ENCODE measurements around the gene LILRB3. TPM values are rescaled to one million over a fixed set of nuclear protein-coding genes. Genes with fewer than 3 reads are reported as not detected.
"Not testable (repeated sequence)": the region's sequence is repeated elsewhere in the genome, so short reads cannot be mapped to it uniquely, and the experiment has no call there.

LILRB3 gene
- polyA plus RNA-seq, 3 donors from 2014 or later, result 0.21 to 2.7 (median 0.59) TPM

DNA sequence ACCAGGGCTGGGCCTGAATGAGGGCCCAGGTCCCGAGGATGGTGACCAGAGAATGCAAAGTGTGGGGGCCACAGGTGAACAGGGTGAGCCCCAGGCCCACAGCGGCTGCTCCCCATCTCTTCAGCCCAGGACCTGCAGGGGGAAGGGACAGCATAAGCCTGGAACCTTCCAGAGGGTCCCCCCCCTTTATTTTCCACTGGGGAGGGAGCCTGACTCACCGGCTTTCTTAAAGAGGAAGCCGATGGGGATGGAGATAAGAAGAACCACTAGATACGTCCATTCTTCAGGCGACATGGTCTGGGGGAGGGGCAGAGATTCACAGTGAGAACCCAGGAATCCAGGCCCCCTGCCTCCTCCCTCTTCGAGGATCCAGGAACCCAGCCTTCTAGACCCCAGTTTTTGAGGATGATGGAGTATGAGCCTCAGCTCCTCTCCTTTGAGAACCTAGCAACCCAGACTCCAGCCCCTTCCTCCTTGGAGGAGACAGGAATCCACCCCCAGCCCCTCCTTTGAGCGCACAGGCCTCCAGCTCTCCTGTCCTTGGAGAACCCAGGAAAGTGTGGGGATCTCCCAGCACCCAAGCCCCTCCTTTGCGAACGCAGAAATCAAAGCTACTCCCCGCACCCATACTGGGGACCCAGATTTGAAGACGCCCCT is 34.5 kb downstream of the LILRB3 start:
- Mint-ChIP-seq H3K27ac (peak overlapping the region; percentile 80 to 91 (median 84)), H3K4me3 (peak overlapping the region; percentile 70 to 98 (median 80)), H3K9me3 (no peaks in the 10 kb centered on the region), H3K27me3 (ENCODE audit: low read depth in 3 of 3) (peaks cover 15 to 18% (median 15%) of the 10 kb centered on the region in 3 donors), H3K4me1 (peaks cover 38 to 42% of the 10 kb centered on the region in 2 donors), H3K36me3 (peaks cover 0 to 11% (median 3%) of the 10 kb centered on the region in 3 donors)
- peak in 1 of 3 donors; percentile 13 for DNase-seq

- Mint-ChIP-seq H3K27ac (peak overlapping the region in 5 of 6 donors; percentile 47 to 87 (median 71)), H3K27me3 (ENCODE audit: low read depth in 3 of 3) (peaks cover 15 to 16% (median 15%) of the 10 kb centered on the region in 3 donors), H3K4me3 (peak overlapping the region; percentile 36 to 80 (median 64)), H3K36me3 (peaks cover 0 to 11% (median 3%) of the 10 kb centered on the region in 3 donors), H3K4me1 (peaks cover 25 to 28% of the 10 kb centered on the region in 2 donors), H3K9me3 (no peaks in the 10 kb centered on the region)
- DNase-seq, result no peak
Measured at GRCh38 chr19:54186934-54187381, 35.8 kb downstream of the LILRB3 start.

DNA sequence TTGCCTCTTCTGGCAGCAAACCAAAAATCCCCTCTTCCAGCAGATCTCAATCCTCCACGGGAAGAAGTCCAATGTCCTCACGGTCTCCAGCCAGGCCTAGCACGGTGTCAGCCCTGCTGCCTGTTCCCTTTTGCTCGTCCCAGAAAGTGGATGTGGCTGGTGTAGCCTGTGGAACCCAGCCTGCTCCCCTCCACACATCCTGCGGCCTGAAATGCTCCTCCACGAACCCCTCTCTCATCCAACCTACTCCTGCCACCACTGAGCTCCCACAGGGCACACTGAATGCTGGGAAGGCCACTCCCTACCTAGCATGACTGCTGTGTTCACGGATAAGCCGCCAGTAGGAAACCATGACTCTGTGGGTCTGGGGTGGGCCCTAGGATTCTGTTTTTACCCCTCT is 36.5 kb downstream of the LILRB3 start:
- Mint-ChIP-seq H3K9me3 (no peaks in the 10 kb centered on the region), H3K4me1 (peaks cover 19 to 22% of the 10 kb centered on the region in 2 donors), H3K4me3 (no peak overlapping the region), H3K36me3 (peaks cover 0 to 11% (median 3%) of the 10 kb centered on the region in 3 donors), H3K27me3 (ENCODE audit: low read depth in 3 of 3) (peaks cover 15 to 16% (median 15%) of the 10 kb centered on the region in 3 donors), H3K27ac (peak overlapping the region in 1 of 6 donors; percentile 34)
- DNase-seq, result no peak

DNA sequence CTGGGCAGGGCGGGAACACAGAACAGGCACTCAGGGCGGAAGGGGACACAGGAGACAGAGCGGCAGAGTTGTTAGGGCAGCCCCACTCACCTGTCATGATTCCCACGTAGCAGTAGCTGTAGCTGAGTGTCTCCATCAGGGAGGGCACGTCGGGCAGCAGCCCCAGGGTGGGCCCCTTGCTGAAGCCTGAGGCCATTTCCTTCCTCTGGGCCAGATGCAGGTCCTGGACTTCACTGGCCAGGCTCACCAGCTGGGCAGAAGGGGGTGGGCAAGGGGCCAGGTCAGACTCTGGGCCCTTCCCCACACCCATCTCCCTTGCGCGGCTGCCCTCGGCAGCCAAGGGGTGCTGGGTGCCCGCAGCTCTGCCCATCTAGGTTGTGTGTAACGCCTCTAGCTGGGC is 39.4 kb downstream of the LILRB3 start:
- DNase-seq, result no peak
- H3K27ac Mint-ChIP-seq, result no peak overlapping the region
- H3K27me3 Mint-ChIP-seq (ENCODE audit: low read depth in 3 of 3), result peaks cover 0 to 2% (median 0%) of the 10 kb centered on the region in 3 donors
- H3K36me3 Mint-ChIP-seq, result peaks cover 0 to 11% (median 3%) of the 10 kb centered on the region in 3 donors
- no peak overlapping the region for H3K4me3 Mint-ChIP-seq
- H3K4me1 Mint-ChIP-seq, result peaks cover 10 to 11% of the 10 kb centered on the region in 2 donors
- no peaks in the 10 kb centered on the region for H3K9me3 Mint-ChIP-seq

DNA sequence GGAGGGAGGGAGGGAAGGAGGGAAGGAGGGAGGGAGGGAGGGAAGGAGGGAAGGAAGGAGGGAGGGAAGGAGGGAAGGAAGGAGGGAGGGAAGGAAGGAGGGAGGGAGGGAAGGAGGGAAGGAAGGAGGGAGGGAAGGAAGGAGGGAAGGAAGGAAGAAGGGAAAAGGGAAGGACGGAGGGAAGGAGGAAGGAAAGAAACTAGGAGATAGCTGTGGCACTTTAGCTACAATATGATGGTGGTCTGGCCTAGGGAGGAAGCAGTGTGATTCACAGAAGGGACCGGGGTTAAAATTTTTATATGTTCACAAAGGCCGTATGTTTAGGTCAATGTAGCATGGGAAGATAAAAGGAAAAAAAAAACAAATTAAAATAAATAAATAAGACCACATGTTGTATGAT is 40.9 kb downstream of the LILRB3 start:
- H3K9me3 Mint-ChIP-seq; H3K4me3 Mint-ChIP-seq; DNase-seq; H3K27ac Mint-ChIP-seq; H3K27me3 Mint-ChIP-seq (ENCODE audit: low read depth in 3 of 3); H3K4me1 Mint-ChIP-seq: not testable (repeated sequence)
- peaks cover 3 to 15% (median 6%) of the 10 kb centered on the region in 3 donors for H3K36me3 Mint-ChIP-seq

GRCh38 chr19:54180691-54181091 is 42.1 kb downstream of the LILRB3 start:
- Mint-ChIP-seq H3K4me1 (no peaks in the 10 kb centered on the region), H3K36me3 (peaks cover 3 to 11% (median 6%) of the 10 kb centered on the region in 3 donors), H3K9me3 (no peaks in the 10 kb centered on the region), H3K27ac (no peak overlapping the region), H3K4me3 (no peak overlapping the region), H3K27me3 (ENCODE audit: low read depth in 3 of 3) (peaks cover 0 to 1% (median 0%) of the 10 kb centered on the region in 3 donors)
- DNase-seq, result no peak

- Mint-ChIP-seq H3K4me3 (no peak overlapping the region), H3K27me3 (ENCODE audit: low read depth in 3 of 3) (peaks cover 0 to 1% (median 0%) of the 10 kb centered on the region in 3 donors), H3K9me3 (no peaks in the 10 kb centered on the region), H3K36me3 (peaks cover 3 to 8% (median 6%) of the 10 kb centered on the region in 3 donors), H3K27ac (no peak overlapping the region), H3K4me1 (no peaks in the 10 kb centered on the region)
- no peak for DNase-seq
Measured at GRCh38 chr19:54179921-54180461, 42.8 kb downstream of the LILRB3 start.

- Mint-ChIP-seq H3K4me1 (no peaks in the 10 kb centered on the region), H3K9me3 (no peaks in the 10 kb centered on the region), H3K4me3 (no peak overlapping the region), H3K27me3 (ENCODE audit: low read depth in 3 of 3) (peaks cover 0 to 1% (median 0%) of the 10 kb centered on the region in 3 donors), H3K36me3 (peaks cover 3 to 8% (median 6%) of the 10 kb centered on the region in 3 donors), H3K27ac (no peak overlapping the region)
- DNase-seq, result no peak
Measured at GRCh38 chr19:54179262-54179852, 43.5 kb downstream of the LILRB3 start.

- H3K4me3 Mint-ChIP-seq, result no peak overlapping the region
- no peaks in the 10 kb centered on the region for H3K9me3 Mint-ChIP-seq
- H3K27me3 Mint-ChIP-seq (ENCODE audit: low read depth in 3 of 3), result peaks cover 0 to 1% (median 0%) of the 10 kb centered on the region in 3 donors
- H3K4me1 Mint-ChIP-seq, result no peaks in the 10 kb centered on the region
- peaks cover 3 to 5% (median 4%) of the 10 kb centered on the region in 3 donors for H3K36me3 Mint-ChIP-seq
- DNase-seq, result peak in 1 of 3 donors; percentile 25
- no peak overlapping the region for H3K27ac Mint-ChIP-seq
Measured at GRCh38 chr19:54178581-54179261, 44.1 kb downstream of the LILRB3 start.

DNA sequence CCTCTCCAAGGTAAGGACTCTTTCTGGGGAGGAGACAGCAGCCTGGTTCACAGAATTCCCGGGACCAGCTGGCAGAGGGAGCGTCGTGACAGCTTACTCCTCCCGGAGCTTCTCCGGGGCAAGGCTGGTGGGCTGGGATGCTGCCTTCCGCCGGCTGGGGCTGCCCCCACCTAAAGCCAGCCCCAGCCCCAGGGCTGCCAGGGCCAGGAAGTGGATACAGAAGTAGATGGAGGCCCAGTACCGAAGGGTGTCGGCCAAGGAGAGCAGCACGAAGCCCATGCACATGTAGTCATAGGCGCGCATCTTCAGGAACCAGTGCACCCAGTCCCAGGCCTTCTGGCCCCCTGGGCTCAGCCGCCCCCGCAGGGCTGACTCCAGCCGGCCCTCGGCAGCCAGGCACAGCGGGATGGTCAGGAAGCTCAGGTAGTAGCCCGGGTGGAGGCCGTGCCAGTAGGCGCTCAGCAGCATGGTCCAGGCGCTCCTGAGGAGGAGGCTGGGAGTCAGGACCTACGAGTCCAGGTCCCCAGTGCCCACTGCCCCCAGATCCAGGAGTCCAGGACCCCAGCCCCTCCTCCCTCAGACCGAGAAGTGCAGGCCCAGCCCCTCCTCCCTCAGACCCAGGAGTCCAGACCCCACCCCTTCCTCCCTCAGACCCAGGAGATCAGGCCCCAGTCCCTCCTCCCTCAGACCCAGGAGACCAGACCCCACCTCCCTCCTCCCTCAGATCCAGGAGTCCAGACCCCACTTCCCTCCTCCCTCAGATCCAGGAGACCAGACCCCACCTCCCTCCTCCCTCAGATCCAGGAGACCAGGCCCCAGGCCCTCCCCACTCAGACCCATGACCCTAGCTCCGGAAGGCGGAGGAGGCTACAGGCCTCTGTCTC is 48.6 kb downstream of the LILRB3 start:
- peaks cover 3 to 4% (median 4%) of the 10 kb centered on the region in 3 donors for H3K36me3 Mint-ChIP-seq
- no peak overlapping the region for H3K27ac Mint-ChIP-seq
- no peaks in the 10 kb centered on the region for H3K4me1 Mint-ChIP-seq
- no peak overlapping the region for H3K4me3 Mint-ChIP-seq
- no peaks in the 10 kb centered on the region for H3K9me3 Mint-ChIP-seq
- no peak for DNase-seq
- H3K27me3 Mint-ChIP-seq (ENCODE audit: low read depth in 3 of 3), result peaks cover 0 to 2% (median 1%) of the 10 kb centered on the region in 3 donors

DNA sequence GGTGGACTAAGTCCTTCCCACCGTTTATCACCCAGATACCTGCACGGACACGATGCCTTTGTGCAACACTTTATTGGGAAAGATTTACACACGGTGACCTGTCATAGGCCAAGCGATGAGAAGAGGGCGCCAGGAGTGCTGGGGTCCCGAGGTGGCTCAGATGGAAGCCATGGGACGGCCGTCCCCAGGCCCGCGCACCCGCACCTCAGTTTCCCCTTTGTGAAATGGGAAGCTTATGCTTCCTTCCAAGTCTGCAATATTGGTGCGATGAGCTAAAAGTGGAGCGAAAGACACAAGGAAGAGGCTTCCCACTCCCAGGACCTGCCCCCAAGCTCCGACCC is 49.5 kb downstream of the LILRB3 start:
- no peak for DNase-seq
- Mint-ChIP-seq H3K27me3 (ENCODE audit: low read depth in 3 of 3) (peaks cover 1 to 2% (median 1%) of the 10 kb centered on the region in 3 donors), H3K9me3 (no peaks in the 10 kb centered on the region), H3K4me3 (no peak overlapping the region), H3K27ac (no peak overlapping the region), H3K36me3 (peaks cover 3% of the 10 kb centered on the region in 3 donors), H3K4me1 (peaks cover 0 to 2% of the 10 kb centered on the region in 2 donors)

GRCh38 chr19:54172471-54173358 is 50.1 kb downstream of the LILRB3 start, which contains the start of gene TMC4:
Gene TMC4 (minus strand): TSS chr19:54173160. CDS start chr19:54173117, 43 bp downstream.
- H3K4me3 Mint-ChIP-seq, result no peak within 1 kb of the TSS
- no peaks in the 10 kb centered on the region for H3K9me3 Mint-ChIP-seq
- DNase-seq, result no peak
- peaks cover 1 to 2% (median 1%) of the 10 kb centered on the region in 3 donors for H3K27me3 Mint-ChIP-seq (ENCODE audit: low read depth in 3 of 3)
- no peaks in the 10 kb centered on the region for H3K36me3 Mint-ChIP-seq
- H3K27ac Mint-ChIP-seq, result no peak within 1 kb of the TSS
- peaks cover 0 to 3% of the 10 kb centered on the region in 2 donors for H3K4me1 Mint-ChIP-seq
